AG09319 (cell line): ENCODE measurements around the gene MYO1D.

Experiments
- DNase-seq: peaks from one replicate; pipeline ENCODE4 v3.0.0-alpha.2; 2010; ENCODE audit warnings: low read depth; ENCODE audit errors: extremely low read depth
- CTCF ChIP-seq: IDR thresholded peaks from 2 replicates; pipeline ENCODE4 v1.5.1; 2011; ENCODE audit warnings: low read depth, mild to moderate bottlenecking, inconsistent platforms, low read length, moderate library complexity

MYO1D gene

DNA sequence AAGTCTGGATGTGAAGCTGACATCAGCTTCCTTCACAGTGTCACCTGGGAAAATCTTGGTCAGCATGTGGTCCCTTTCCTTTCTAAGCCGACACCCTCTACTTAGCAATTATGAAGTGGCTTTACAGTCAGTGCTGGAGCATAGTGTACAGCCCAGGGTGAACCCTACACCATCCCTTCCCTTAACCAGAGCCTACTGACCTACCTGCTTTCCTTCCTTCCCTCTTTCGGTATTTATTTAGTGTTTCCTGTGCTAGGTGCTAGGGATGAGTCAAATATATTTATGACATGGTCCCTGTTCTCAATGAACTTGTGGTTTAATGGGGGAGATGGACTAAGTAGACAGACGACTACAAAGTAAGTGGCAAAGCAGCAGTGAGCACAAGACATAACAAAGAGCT lies 312.6 kb downstream of the MYO1D start:
- DNase-seq = no peak
- TF ChIP-seq CTCF = no peak

GRCh38 chr17:32563583-32563982 lies 313.3 kb downstream of the MYO1D start:
- DNase-seq = no peak
- TF ChIP-seq CTCF = no peak

DNA sequence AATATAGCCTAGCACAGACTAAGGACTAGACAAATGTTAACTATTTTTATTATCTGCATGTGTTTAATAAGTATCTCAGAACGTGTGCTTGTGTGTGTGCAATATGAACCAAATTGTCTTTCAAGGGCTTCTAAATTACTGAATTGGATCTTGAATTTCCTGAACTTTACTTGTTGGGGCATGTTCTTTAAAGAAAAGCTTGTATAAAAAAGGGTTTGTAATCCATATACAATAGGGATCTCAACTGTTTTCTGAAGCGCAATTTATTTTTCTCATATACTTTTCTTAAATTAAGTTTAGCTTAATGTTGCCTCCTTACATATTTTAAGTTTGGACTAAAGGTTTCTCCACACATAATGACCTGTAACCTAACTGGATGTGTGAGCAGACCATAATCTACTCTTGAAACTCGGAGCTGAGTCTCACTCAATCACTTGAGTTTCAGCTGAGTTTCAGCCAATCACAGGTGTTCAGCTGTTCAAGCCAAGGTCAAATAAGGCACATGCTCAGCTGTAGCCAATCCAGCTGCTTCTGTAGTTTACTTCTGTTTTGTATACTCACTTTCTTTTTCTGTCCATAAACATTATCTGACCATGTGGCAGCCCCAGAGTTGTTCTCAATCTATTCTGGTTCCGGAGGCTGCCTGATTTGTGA lies 317.8 kb downstream of the MYO1D start:
- DNase-seq = no peak
- TF ChIP-seq CTCF = no peak

- TF ChIP-seq CTCF = no peak
- DNase-seq = no peak
These were observed 318.5 kb downstream of the MYO1D start for GRCh38 chr17:32558326-32558955.

- no peak for DNase-seq
- no peak for TF ChIP-seq CTCF
These were observed 321.2 kb downstream of the MYO1D start for GRCh38 chr17:32555611-32556310.

GRCh38 chr17:32553168-32553567 lies 323.8 kb downstream of the MYO1D start:
- no peak for DNase-seq
- no peak for TF ChIP-seq CTCF

- no peak for DNase-seq
- TF ChIP-seq CTCF = no peak
These were observed 324.6 kb downstream of the MYO1D start for GRCh38 chr17:32552280-32552679.
